ENCODE data around the gene ATN1. TPM values are rescaled to one million over a fixed set of nuclear protein-coding genes. Genes with fewer than 3 reads are reported as not detected.

ATN1 gene
- total RNA-seq, 4 donors from 2014 or later: 59.1 to 160 (median 112) TPM

GRCh38 chr12:6987956-6988553 is 60.3 kb downstream of the ATN1 start:
- H3K4me1 ChIP-seq: peaks cover 4 to 27% (median 18%) of the 10 kb centered on the region in 4 donors
- DNase-seq: peak; percentile 62
- TF ChIP-seq POLR2AphosphoS5 (IDR thresholded peaks at IDR 0.05) (no peak), POLR2A (IDR thresholded peaks at IDR 0.05) (no peak), EP300 (IDR thresholded peaks at IDR 0.05; ENCODE audit: low read depth) (no peak)
- TF ChIP-seq, protein P1, sequence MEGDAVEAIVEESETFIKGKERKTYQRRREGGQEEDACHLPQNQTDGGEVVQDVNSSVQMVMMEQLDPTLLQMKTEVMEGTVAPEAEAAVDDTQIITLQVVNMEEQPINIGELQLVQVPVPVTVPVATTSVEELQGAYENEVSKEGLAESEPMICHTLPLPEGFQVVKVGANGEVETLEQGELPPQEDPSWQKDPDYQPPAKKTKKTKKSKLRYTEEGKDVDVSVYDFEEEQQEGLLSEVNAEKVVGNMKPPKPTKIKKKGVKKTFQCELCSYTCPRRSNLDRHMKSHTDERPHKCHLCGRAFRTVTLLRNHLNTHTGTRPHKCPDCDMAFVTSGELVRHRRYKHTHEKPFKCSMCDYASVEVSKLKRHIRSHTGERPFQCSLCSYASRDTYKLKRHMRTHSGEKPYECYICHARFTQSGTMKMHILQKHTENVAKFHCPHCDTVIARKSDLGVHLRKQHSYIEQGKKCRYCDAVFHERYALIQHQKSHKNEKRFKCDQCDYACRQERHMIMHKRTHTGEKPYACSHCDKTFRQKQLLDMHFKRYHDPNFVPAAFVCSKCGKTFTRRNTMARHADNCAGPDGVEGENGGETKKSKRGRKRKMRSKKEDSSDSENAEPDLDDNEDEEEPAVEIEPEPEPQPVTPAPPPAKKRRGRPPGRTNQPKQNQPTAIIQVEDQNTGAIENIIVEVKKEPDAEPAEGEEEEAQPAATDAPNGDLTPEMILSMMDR (IDR thresholded peaks at IDR 0.05): no peak
- no peaks in the 10 kb centered on the region for H3K9me3 ChIP-seq
- 44 to 46% methylated on average over 9 to 11 of the region's 11 CpGs for WGBS, 2 donors (ENCODE audit: low coverage in 1 of 2)
- no peak overlapping the region for H3K4me3 ChIP-seq
- no peaks in the 10 kb centered on the region for H3K27me3 ChIP-seq
- H3K27ac ChIP-seq: peak overlapping the region; percentile 71 to 81 (median 78)
- no peaks in the 10 kb centered on the region for H3K36me3 ChIP-seq
- in situ Hi-C loops (cut with MboI; ENCODE audit: low pct_ligation_motif_present in 1 of 4, low pct_unique_long_range_greater_than_20kb in 1 of 4, low sequenced_read_pairs in 3 of 4): no loop called here
- intact Hi-C loops (cut with DNase I; ENCODE audit: low total_unique reads): no loop called here

Small RNAs within 50 kb of the gene (small RNA-seq; reads per million reads assigned to genes)
- gene MIR141 (112 to 408 (median 227) reads per million in 4 donors), gene MIR200C (138 to 253 (median 208) reads per million in 4 donors), gene RNU7-1 (0 reads per million in 4 donors), gene SCARNA12 (0 to 0.59 (median 0.56) reads per million in 4 donors)

Other genes with a start within 250 kb of the ATN1 start
- gene ZNF384, start 238.6 kb upstream of the ATN1 start, total RNA-seq: 10 to 100 TPM; 34.8 to 49.4 (median 42.8) TPM
- gene PIANP, start 227.1 kb upstream of the ATN1 start, total RNA-seq: under 1 TPM in 1 of 4 donors, not detected in 3; 0.64 TPM
- gene COPS7A, start 203.9 kb upstream of the ATN1 start, total RNA-seq: 10 to 100 TPM; 13.1 to 44.9 (median 36.9) TPM
- gene MLF2, start 174.8 kb upstream of the ATN1 start, total RNA-seq: 100 to 1,000 TPM; 100 to 360 (median 164) TPM
- gene PTMS, start 161.6 kb upstream of the ATN1 start, total RNA-seq: 100 to 1,000 TPM in 1 of 4 donors, 10 to 100 TPM in 3; 64.0 to 124 (median 83.9) TPM
- 1 to 10 TPM in 1 of 4 donors, under 1 TPM in 1, not detected in 2; 0.68 to 1.4 TPM for gene LAG3, start 155.4 kb upstream of the ATN1 start, total RNA-seq
- 1 to 10 TPM in 3 of 4 donors, under 1 TPM in 1; 1.00 to 7.9 (median 2.8) TPM for gene CD4, start 138.4 kb upstream of the ATN1 start, total RNA-seq
- gene GPR162, start 106.1 kb upstream of the ATN1 start, total RNA-seq: 1 to 10 TPM in 3 of 4 donors, not detected in 1; 3.0 to 6.4 (median 3.1) TPM
- gene P3H3, start 99.6 kb upstream of the ATN1 start, total RNA-seq: 10 to 100 TPM in 3 of 4 donors, 1 to 10 TPM in 1; 5.9 to 32.9 (median 14.4) TPM
- gene GNB3, start 87.0 kb upstream of the ATN1 start, total RNA-seq: under 1 TPM in 2 of 4 donors, not detected in 2; 0.14 to 0.32 TPM
- gene CDCA3, start 76.7 kb upstream of the ATN1 start, total RNA-seq: 1 to 10 TPM in 3 of 4 donors, not detected in 1; 3.0 to 8.8 (median 3.3) TPM
- 100 to 1,000 TPM in 1 of 4 donors, 10 to 100 TPM in 3; 30.5 to 171 (median 35.4) TPM for gene USP5, start 75.8 kb upstream of the ATN1 start, total RNA-seq
- 100 to 1,000 TPM; 360 to 671 (median 400) TPM for gene TPI1, start 60.4 kb upstream of the ATN1 start, total RNA-seq
- gene SPSB2, start 54.7 kb upstream of the ATN1 start, total RNA-seq: 10 to 100 TPM in 2 of 4 donors, 1 to 10 TPM in 2; 4.5 to 21.0 (median 8.2) TPM
- 10 to 100 TPM in 1 of 4 donors, 1 to 10 TPM in 1, under 1 TPM in 1, not detected in 1; 0.60 to 11.3 (median 5.9) TPM for gene LRRC23, start 23.1 kb upstream of the ATN1 start, total RNA-seq
- 10 to 100 TPM in 2 of 4 donors, 1 to 10 TPM in 2; 7.2 to 14.1 (median 9.6) TPM for gene ENO2, start 13.4 kb upstream of the ATN1 start, total RNA-seq
- gene RNU7-1, start 15.9 kb downstream of the ATN1 start, total RNA-seq: not detected
- gene C12orf57, start 16.1 kb downstream of the ATN1 start, total RNA-seq: 100 to 1,000 TPM; 303 to 452 (median 386) TPM
- gene PTPN6, start 23.4 kb downstream of the ATN1 start, total RNA-seq: 10 to 100 TPM; 21.7 to 49.0 (median 36.1) TPM
- 100 to 1,000 TPM; 196 to 402 (median 263) TPM for gene PHB2, start 42.7 kb downstream of the ATN1 start, total RNA-seq
- gene EMG1, start 43.0 kb downstream of the ATN1 start, total RNA-seq: 10 to 100 TPM in 3 of 4 donors, 1 to 10 TPM in 1; 5.6 to 30.6 (median 26.6) TPM
- gene LPCAT3, start 90.5 kb downstream of the ATN1 start, total RNA-seq: 100 to 1,000 TPM in 3 of 4 donors, 10 to 100 TPM in 1; 56.1 to 271 (median 111) TPM
- gene C1S, start 132.8 kb downstream of the ATN1 start, total RNA-seq: 100 to 1,000 TPM; 103 to 191 (median 117) TPM
- gene C1R, start 164.5 kb downstream of the ATN1 start, total RNA-seq: 100 to 1,000 TPM in 3 of 4 donors, 10 to 100 TPM in 1; 68.5 to 154 (median 125) TPM
- gene C1RL, start 181.3 kb downstream of the ATN1 start, total RNA-seq: 100 to 1,000 TPM in 1 of 4 donors, 10 to 100 TPM in 3; 39.6 to 261 (median 65.0) TPM
- 1 to 10 TPM in 1 of 4 donors, under 1 TPM in 1, not detected in 2; 0.55 to 3.0 TPM for gene RBP5, start 200.9 kb downstream of the ATN1 start, total RNA-seq
- gene CLSTN3, start 202.4 kb downstream of the ATN1 start, total RNA-seq: 10 to 100 TPM; 13.9 to 98.7 (median 24.4) TPM

Measured in transverse colon (tissue), 4 donors.